HepG2 (cell line): ENCODE results near the gene EDEM3. TPM values are rescaled to one million over a fixed set of nuclear protein-coding genes. Genes with fewer than 3 reads are reported as not detected.

Experiments used
- ATAC-seq: fragments of 200-7000 bp; cut with Tn5 transposase; 3 replicates; pipeline ENCODE4 v1.9.1; 2020; ENCODE audit warnings: mild to moderate bottlenecking, moderate library complexity
- BruUV-seq: library from RNA; stranded (reverse); fragments of 400-500 nt; replicated peaks from 2 replicates; lab custom pipeline; 2021; lab: Mats Ljungman, UMichigan
- CTCF ChIA-PET: fragments of 300-600 bp; formaldehyde crosslinking; extraction: SDS; loops from one replicate; lab custom pipeline; 2021; ENCODE audit warnings: low total read pairs, inconsistent platforms, low intra/inter-chr PET ratio; lab: Yijun Ruan, JAX
- POLR2A ChIA-PET: fragments of 350-600 bp; sonication (Branson Sonifier 250); formaldehyde crosslinking; loops from one replicate; lab custom pipeline; 2020; ENCODE audit warnings: antibody characterized with exemption, inconsistent platforms; lab: Yijun Ruan, JAX
- DNase-seq: peaks from one replicate; pipeline ENCODE4 v3.0.0-alpha.2; 2015; ENCODE audit warnings: low spot score
- FAIRE-seq: peaks from 3 replicates; lab custom pipeline; 2011; peaks lifted over from hg19 to GRCh38; lab: Jason Lieb, UNC
- H2AFZ ChIP-seq: one replicate; pipeline ENCODE4 v1.6.1; 2011; ENCODE audit warnings: low read length, inconsistent platforms
- H3K27ac ChIP-seq: fragments of 300-600 bp; 3 replicates; pipeline ENCODE4 v1.8.0; 2011; ENCODE audit warnings: mixed run types, mild to moderate bottlenecking, mixed read lengths, low read length, inconsistent platforms; ENCODE audit not compliant: insufficient read depth; ENCODE audit errors: extremely low read length
- H3K27me3 ChIP-seq, 2 experiments: fragments of 200-600 bp in 1 of 2; 2 replicates in 1 of 2; 3 replicates in 1 of 2; pipeline versions ENCODE4 v1.6.0 to v1.8.0; 2011; ENCODE audit warnings: low read length in 2 of 2, mild to moderate bottlenecking in 2 of 2, moderate library complexity in 2 of 2, inconsistent platforms in 1 of 2; ENCODE audit not compliant: insufficient read depth in 2 of 2, control insufficient read depth in 1 of 2
- H3K36me3 ChIP-seq, 2 experiments: fragments of 200-600 bp in 1 of 2; replicated peaks in 1 of 2; 2 replicates in 1 of 2; 3 replicates in 1 of 2; pipeline versions ENCODE4 v1.5.1 to v1.8.0; 2011; ENCODE audit warnings: low read length in 2 of 2, inconsistent platforms in 1 of 2; ENCODE audit not compliant: insufficient read depth in 2 of 2, control insufficient read depth in 1 of 2
- H3K4me1 ChIP-seq: 2 replicates; pipeline ENCODE4 v1.5.1; 2012; ENCODE audit warnings: low read length, inconsistent platforms; ENCODE audit not compliant: insufficient read depth
- H3K4me2 ChIP-seq: 2 replicates; pipeline ENCODE4 v1.6.0; 2011; ENCODE audit warnings: low read depth, low read length, inconsistent platforms
- H3K4me3 ChIP-seq, 3 experiments: fragments of 200-600 bp in 1 of 3; sonication (generic), shearing (Covaris generic) in 1 of 3; replicated peaks in 1 of 3; 2 replicates each; pipeline ENCODE4 v1.5.1; 2011 to 2016; ENCODE audit warnings: low read length in 3 of 3, inconsistent platforms in 2 of 3, low read depth in 2 of 3, mild to moderate bottlenecking in 2 of 3, control low read depth in 1 of 3, mixed read lengths in 1 of 3; ENCODE audit not compliant: insufficient read depth in 1 of 3
- H3K79me2 ChIP-seq: one replicate; pipeline ENCODE4 v1.6.1; 2011; ENCODE audit warnings: low read length, inconsistent platforms; ENCODE audit not compliant: insufficient read depth
- H3K9ac ChIP-seq: 2 replicates; pipeline ENCODE4 v1.6.0; 2011; ENCODE audit warnings: mild to moderate bottlenecking, low read depth, low read length, inconsistent platforms; ENCODE audit not compliant: insufficient read depth
- H3K9me3 ChIP-seq: 2 replicates; pipeline ENCODE4 v1.5.1; 2012; ENCODE audit warnings: mild to moderate bottlenecking, low read length
- H4K20me1 ChIP-seq: 2 replicates; pipeline ENCODE4 v1.6.0; 2011; ENCODE audit warnings: inconsistent platforms, mild to moderate bottlenecking, low read length, moderate library complexity; ENCODE audit not compliant: insufficient read depth
- ARID2 ChIP-seq: sonication (generic); formaldehyde crosslinking; IDR thresholded peaks from 2 replicates; pipeline ENCODE4 v1.8.1; 2022; ENCODE audit warnings: mild to moderate bottlenecking, missing genetic modification reagents, borderline replicate concordance
- CCDC6 ChIP-seq: sonication (generic); formaldehyde crosslinking; IDR thresholded peaks from 2 replicates; pipeline ENCODE4 v1.8.1; 2022; ENCODE audit warnings: mild to moderate bottlenecking, missing genetic modification reagents, moderate library complexity
- DMAP1 ChIP-seq: IDR thresholded peaks from 2 replicates; pipeline ENCODE4 v1.6.1; 2016
- JARID2 ChIP-seq: sonication (generic); formaldehyde crosslinking; IDR thresholded peaks from 2 replicates; pipeline ENCODE4 v1.8.1; 2023; ENCODE audit warnings: missing genetic modification reagents, inconsistent platforms; ENCODE audit not compliant: insufficient replicate concordance
- MAX ChIP-seq: IDR thresholded peaks from 2 replicates; pipeline ENCODE4 v1.6.1; 2012; ENCODE audit warnings: inconsistent platforms
- MIER3 ChIP-seq: IDR thresholded peaks from 2 replicates; pipeline ENCODE4 v1.6.1; 2016; ENCODE audit warnings: missing compliant biosample characterization, borderline replicate concordance
- PREB ChIP-seq: sonication (generic); formaldehyde crosslinking; IDR thresholded peaks from 2 replicates; pipeline ENCODE4 v1.4.0; 2020; ENCODE audit warnings: missing genetic modification reagents
- RBFOX2 ChIP-seq: fragments of 200-400 bp; formaldehyde crosslinking; IDR thresholded peaks from 2 replicates; pipeline ENCODE4 v1.6.1; 2017; ENCODE audit warnings: low read depth, mild to moderate bottlenecking, low read length
- SALL1 ChIP-seq: sonication (generic); formaldehyde crosslinking; IDR thresholded peaks from 2 replicates; pipeline ENCODE4 v1.8.0; 2022; ENCODE audit warnings: mild to moderate bottlenecking, missing genetic modification reagents
- SNAPC5 ChIP-seq: sonication (generic); formaldehyde crosslinking; IDR thresholded peaks from 2 replicates; pipeline ENCODE4 v1.8.1; 2023; ENCODE audit warnings: mild to moderate bottlenecking, missing genetic modification reagents, borderline replicate concordance
- TBL1XR1 ChIP-seq: fragments of 150-350 bp; IDR thresholded peaks from 2 replicates; pipeline ENCODE4 v1.6.1; 2014; ENCODE audit warnings: borderline replicate concordance, low read length; ENCODE audit not compliant: partially characterized antibody
- TBX2 ChIP-seq: sonication (generic); formaldehyde crosslinking; IDR thresholded peaks from 2 replicates; pipeline ENCODE4 v1.5.0; 2020; ENCODE audit warnings: missing genetic modification reagents, mild to moderate bottlenecking, borderline replicate concordance
- TCF12 ChIP-seq, 2 experiments: fragments of 450-650 bp in 1 of 2; sonication (generic) in 1 of 2; formaldehyde crosslinking in 1 of 2; IDR thresholded peaks; 2 replicates each; pipeline versions ENCODE4 v1.6.1 to v1.8.0; 2017 to 2022; ENCODE audit warnings: antibody characterized with exemption in 1 of 2, mild to moderate bottlenecking in 1 of 2, missing genetic modification reagents in 1 of 2, moderate library complexity in 1 of 2
- ZBTB14 ChIP-seq: sonication (generic); formaldehyde crosslinking; IDR thresholded peaks from 2 replicates; pipeline ENCODE4 v1.4.0; 2020; ENCODE audit warnings: missing genetic modification reagents
- ZEB1 ChIP-seq: IDR thresholded peaks from 2 replicates; pipeline ENCODE4 v1.6.1; 2012; ENCODE audit warnings: mild to moderate bottlenecking, low read depth, inconsistent platforms; ENCODE audit not compliant: insufficient replicate concordance
- ZKSCAN8 ChIP-seq: IDR thresholded peaks from 2 replicates; pipeline ENCODE4 v1.6.1; 2016; ENCODE audit warnings: borderline replicate concordance, missing genetic modification reagents, missing compliant biosample characterization
- ZNF737 ChIP-seq: sonication (generic); formaldehyde crosslinking; IDR thresholded peaks from 2 replicates; pipeline ENCODE4 v1.5.0; 2020; ENCODE audit warnings: missing genetic modification reagents, mild to moderate bottlenecking, borderline replicate concordance
- WGBS: methylation state at CpG from one replicate; pipeline ENCODE4 v1.1.6; 2017; ENCODE audit warnings: low lambda C conversion rate; 5-methylcytosine and 5-hydroxymethylcytosine counted together
- in situ Hi-C: cut with HindIII; loops from 2 replicates; pipeline ENCODE4 v1.10.0; 2017; ENCODE audit warnings: low pct_unique_long_range_greater_than_20kb; ENCODE audit not compliant: extremely low pct_ligation_motif_present
- intact Hi-C: fragments of 100-400 bp; cut with micrococcal nuclease; formaldehyde crosslinking; loops from one replicate; pipeline ENCODE4 v1.10.0; 2022; ENCODE audit not compliant: unreplicated experiment
- polyA plus RNA-seq, 8 experiments: library from polyadenylated mRNA; depleted of rRNA in 3 of 8; stranded (reverse) in 7 of 8; unstranded in 1 of 8; fragments of >200 nt; fragmentation: Illumina TruSeq in 4 of 8; extraction: Trizol in 4 of 8; gene quantifications; 2 replicates each; pipeline versions ENCODE4 v1.2.1 to v1.2.3, GENCODE V29; 2011 to 2016; ENCODE audit warnings: low read depth in 4 of 8, missing spikeins in 1 of 8, mixed read lengths in 1 of 8; ENCODE audit not compliant: insufficient read depth in 1 of 8
- total RNA-seq, 5 experiments: library from RNA; depleted of rRNA; stranded (reverse); fragments of >200 nt; fragmentation: Illumina TruSeq; extraction: Trizol; gene quantifications; 2 replicates each; pipeline ENCODE4 v1.2.3, GENCODE V29; 2016; ENCODE audit warnings: low read depth in 1 of 5

The EDEM3 gene
- total and polyA plus RNA-seq, 2 of the 13 experiments (the other 11 are each of a cell fraction or from before 2014, with no cell fraction given): 13.1 to 18.2 TPM

- DNase-seq: no peak
- Histone ChIP-seq H3K4me2 (no peak overlapping the region), H3K36me3 (no peaks in the 10 kb centered on the region), H4K20me1 (no peaks in the 10 kb centered on the region), H3K9ac (no peak overlapping the region), H3K4me1 (peaks cover 27% of the 10 kb centered on the region), H3K27ac (no peak overlapping the region), H3K4me3 (no peak overlapping the region), H2AFZ (no peak overlapping the region), H3K27me3 (no peaks in the 10 kb centered on the region), H3K79me2 (no peaks in the 10 kb centered on the region), H3K9me3 (no peaks in the 10 kb centered on the region)
- intact Hi-C loops (no loop called here), in situ Hi-C loops (no loop called here)
- no peak for ATAC-seq
- CTCF ChIA-PET: no interaction called here
- TF ChIP-seq ZKSCAN8 (CRISPR knock-in tag) (no peak), MAX (no peak), CCDC6 (CRISPR knock-in tag) (no peak), JARID2 (CRISPR knock-in tag) (no peak), ZBTB14 (CRISPR knock-in tag) (no peak), DMAP1 (CRISPR knock-in tag) (no peak)
- POLR2A ChIA-PET: no interaction called here
- no TSS peak for BruUV-seq
- 49% methylated on average over 4 of the region's 4 CpGs for WGBS
- FAIRE-seq: no peak
Measured at GRCh38 chr1:184761969-184762485, 7.4 kb upstream of the EDEM3 start.

- ChIA-PET POLR2A (no interaction called here), CTCF (no interaction called here)
- peaks cover 35% of the 10 kb centered on the region for H3K4me1 ChIP-seq
- no peaks in the 10 kb centered on the region for H3K36me3 ChIP-seq
- WGBS: 91% methylated on average over 4 of the region's 4 CpGs
- no peak overlapping the region for H3K4me3 ChIP-seq
- in situ Hi-C loops (no loop called here), intact Hi-C loops (no loop called here)
- H3K79me2 ChIP-seq: no peaks in the 10 kb centered on the region
- FAIRE-seq: no peak
- H4K20me1 ChIP-seq: no peaks in the 10 kb centered on the region
- no peak for DNase-seq
- no peak overlapping the region for H3K27ac ChIP-seq
- ATAC-seq: no peak
- no peaks in the 10 kb centered on the region for H3K27me3 ChIP-seq
- no peak overlapping the region for H2AFZ ChIP-seq
- no peak overlapping the region; the same call in 1 of the 2 replicates for H3K4me2 ChIP-seq
- no TSS peak for BruUV-seq
- no peak overlapping the region for H3K9ac ChIP-seq
- H3K9me3 ChIP-seq: no peaks in the 10 kb centered on the region
- no peak for TF ChIP-seq ARID2 (CRISPR knock-in tag)
- no peak for TF ChIP-seq ZNF737
- no peak for TF ChIP-seq SALL1
- TF ChIP-seq RBFOX2: no peak
- TF ChIP-seq TBX2: no peak
- no peak for TF ChIP-seq TBL1XR1
- TF ChIP-seq SNAPC5 (CRISPR knock-in tag): no peak
- no peak for TF ChIP-seq TCF12 (IDR thresholded peaks at IDR 0.05)
- TF ChIP-seq TCF12 (CRISPR knock-in tag; IDR thresholded peaks at IDR 0.05): no peak
- no peak for TF ChIP-seq PREB (CRISPR knock-in tag)
- TF ChIP-seq ZEB1: no peak
- no peak for TF ChIP-seq MIER3 (CRISPR knock-in tag)
Measured at GRCh38 chr1:184759651-184760050, 5.0 kb upstream of the EDEM3 start.
